T-helper 22 cell (primary cell): ENCODE measurements around the gene CEP131.
"Not testable (repeated sequence)": the region's sequence is repeated elsewhere in the genome, so short reads cannot be mapped to it uniquely, and the experiment has no call there.

Source experiments
- DNase-seq: peaks from one replicate; pipeline ENCODE4 v3.0.0-alpha.2; 2020; ENCODE audit warnings: low read depth

The CEP131 gene

GRCh38 chr17:81151278-81151677 lies 71.5 kb downstream of the CEP131 start:
- DNase-seq = no peak

GRCh38 chr17:81150377-81151077 lies 72.2 kb downstream of the CEP131 start:
- no peak for DNase-seq

- DNase-seq = no peak
These were observed 73.7 kb downstream of the CEP131 start for GRCh38 chr17:81148986-81149533.

GRCh38 chr17:81148571-81148970 lies 74.2 kb downstream of the CEP131 start:
- DNase-seq = no peak

- DNase-seq = no peak
These were observed 75.1 kb downstream of the CEP131 start for GRCh38 chr17:81147701-81148100.

GRCh38 chr17:81146208-81146607 lies 76.6 kb downstream of the CEP131 start:
- DNase-seq = not testable (repeated sequence)

- DNase-seq = no peak
These were observed 78.4 kb downstream of the CEP131 start for GRCh38 chr17:81144423-81144781.

- no peak for DNase-seq
These were observed 78.9 kb downstream of the CEP131 start for GRCh38 chr17:81143717-81144422.

GRCh38 chr17:81143200-81143527 lies 79.6 kb downstream of the CEP131 start:
- no peak for DNase-seq

- no peak for DNase-seq
These were observed 80.2 kb downstream of the CEP131 start for GRCh38 chr17:81142301-81143199.

GRCh38 chr17:81140695-81141094 lies 82.1 kb downstream of the CEP131 start:
- no peak for DNase-seq

- DNase-seq = no peak
These were observed 82.7 kb downstream of the CEP131 start for GRCh38 chr17:81140018-81140417.
